SU-DHL-6 (cell line): ENCODE results near the gene SCYGR8.

Experiments
- EZH2phosphoT487 ChIP-seq: fragments of 200-600 bp; sonication (generic), shearing (Covaris generic); conservative IDR thresholded peaks from 2 replicates; pipeline ENCODE4 v1.6.1; 2018; ENCODE audit warnings: mild to moderate bottlenecking, antibody characterized with exemption, low read length, moderate library complexity, mixed read lengths
- TF ChIP-seq, protein P1 (sequence below): fragments of 200-600 bp; sonication (generic); IDR thresholded peaks from one replicate; pipeline ENCODE4 v1.5.1; 2017; ENCODE audit warnings: antibody characterized with exemption, mild to moderate bottlenecking, low read length, moderate library complexity; ENCODE audit not compliant: insufficient read depth, poor library complexity, severe bottlenecking

DNA sequence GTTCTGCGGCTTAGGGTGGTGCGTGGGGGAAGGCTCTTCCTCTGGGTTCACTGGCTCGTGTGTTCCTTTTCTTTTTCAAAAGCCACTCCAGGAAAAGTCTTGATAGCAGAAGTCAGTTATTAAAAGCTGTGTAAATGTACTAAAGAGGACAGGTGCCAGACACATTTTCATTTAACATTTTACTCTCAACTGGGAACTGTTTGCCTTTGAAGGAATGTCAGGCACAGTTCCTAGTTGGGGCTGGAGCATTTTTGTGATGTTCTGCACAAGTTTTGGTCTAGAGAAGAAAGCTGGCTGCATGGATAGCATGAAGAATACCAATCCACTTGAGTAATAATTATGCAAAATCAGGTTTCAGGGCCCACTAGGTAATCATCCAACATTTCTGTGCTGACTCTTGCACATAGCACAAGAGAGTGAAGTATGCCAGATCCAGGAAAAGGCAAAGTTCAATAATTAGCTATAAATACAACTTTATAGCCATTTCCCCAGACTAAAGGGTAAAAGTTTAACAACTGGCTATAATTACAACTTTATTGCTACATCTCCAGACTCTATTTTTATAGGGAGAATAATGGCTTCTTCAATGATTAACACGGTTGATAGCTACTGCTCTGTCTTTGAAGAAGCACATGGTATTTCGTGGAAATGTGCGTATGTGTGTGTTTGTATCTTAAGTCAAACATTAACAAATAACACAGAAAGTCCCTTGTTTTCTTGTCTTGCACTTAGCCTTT, 16.2 kb downstream of the SCYGR8 start:
- TF ChIP-seq, protein P1, sequence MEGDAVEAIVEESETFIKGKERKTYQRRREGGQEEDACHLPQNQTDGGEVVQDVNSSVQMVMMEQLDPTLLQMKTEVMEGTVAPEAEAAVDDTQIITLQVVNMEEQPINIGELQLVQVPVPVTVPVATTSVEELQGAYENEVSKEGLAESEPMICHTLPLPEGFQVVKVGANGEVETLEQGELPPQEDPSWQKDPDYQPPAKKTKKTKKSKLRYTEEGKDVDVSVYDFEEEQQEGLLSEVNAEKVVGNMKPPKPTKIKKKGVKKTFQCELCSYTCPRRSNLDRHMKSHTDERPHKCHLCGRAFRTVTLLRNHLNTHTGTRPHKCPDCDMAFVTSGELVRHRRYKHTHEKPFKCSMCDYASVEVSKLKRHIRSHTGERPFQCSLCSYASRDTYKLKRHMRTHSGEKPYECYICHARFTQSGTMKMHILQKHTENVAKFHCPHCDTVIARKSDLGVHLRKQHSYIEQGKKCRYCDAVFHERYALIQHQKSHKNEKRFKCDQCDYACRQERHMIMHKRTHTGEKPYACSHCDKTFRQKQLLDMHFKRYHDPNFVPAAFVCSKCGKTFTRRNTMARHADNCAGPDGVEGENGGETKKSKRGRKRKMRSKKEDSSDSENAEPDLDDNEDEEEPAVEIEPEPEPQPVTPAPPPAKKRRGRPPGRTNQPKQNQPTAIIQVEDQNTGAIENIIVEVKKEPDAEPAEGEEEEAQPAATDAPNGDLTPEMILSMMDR: no peak
- TF ChIP-seq EZH2phosphoT487: no peak
